IMR-90 (cell line): ENCODE data around the gene MCM8. TPM values are rescaled to one million over a fixed set of nuclear protein-coding genes. Genes with fewer than 3 reads are reported as not detected.

ENCODE experiments used
- ATAC-seq: fragments of 200-7000 bp; cut with Tn5 transposase; 2 replicates; pipeline ENCODE4 v1.9.1; 2020; ENCODE audit warnings: low read depth, mild to moderate bottlenecking, moderate library complexity
- BruUV-seq: library from RNA; stranded (reverse); fragments of 400-500 nt; replicated peaks from 2 replicates; lab custom pipeline; 2021; lab: Mats Ljungman, UMichigan
- CTCF ChIA-PET: fragments of 300-600 bp; formaldehyde crosslinking; extraction: SDS; loops from one replicate; lab custom pipeline; 2021; ENCODE audit warnings: antibody characterized with exemption; lab: Yijun Ruan, JAX
- POLR2A ChIA-PET: fragments of 300-600 bp; sonication (Branson Sonifier 250); formaldehyde crosslinking; loops from one replicate; lab custom pipeline; 2022; ENCODE audit warnings: antibody characterized with exemption; ENCODE audit not compliant: unreplicated experiment; lab: Charles Lee
- DNase-seq: peaks from one replicate; pipeline ENCODE4 v3.0.0; 2013
- H2AFZ ChIP-seq: replicated peaks from 2 replicates; pipeline ENCODE3; 2013; ENCODE audit warnings: low read length, mild to moderate bottlenecking; ENCODE audit not compliant: poor library complexity
- H2AK5ac ChIP-seq: 2 replicates; pipeline ENCODE4 v1.6.1; 2013; ENCODE audit warnings: low read depth, low read length, inconsistent platforms
- H2AK9ac ChIP-seq: replicated peaks from 2 replicates; pipeline ENCODE3; 2013; ENCODE audit warnings: mild to moderate bottlenecking, low read depth, low read length, moderate library complexity; ENCODE audit not compliant: poor library complexity
- H2BK120ac ChIP-seq: 2 replicates; pipeline ENCODE4 v1.6.1; 2013; ENCODE audit warnings: low read depth, low read length, inconsistent platforms
- H2BK15ac ChIP-seq: 3 replicates; pipeline ENCODE4 v1.6.1; 2013; ENCODE audit warnings: low read depth, low read length, inconsistent platforms
- H2BK20ac ChIP-seq: 2 replicates; pipeline ENCODE4 v1.6.1; 2013; ENCODE audit warnings: low read depth, mild to moderate bottlenecking, inconsistent platforms, low read length, moderate library complexity
- H2BK5ac ChIP-seq: 2 replicates; pipeline ENCODE4 v1.6.1; 2013; ENCODE audit warnings: mild to moderate bottlenecking, low read depth, low read length, inconsistent platforms; ENCODE audit not compliant: poor library complexity, severe bottlenecking
- H3K14ac ChIP-seq: replicated peaks from 2 replicates; pipeline ENCODE4 v1.6.1; 2013; ENCODE audit warnings: low read depth, low read length, inconsistent platforms
- H3K18ac ChIP-seq: 2 replicates; pipeline ENCODE4 v1.6.1; 2013; ENCODE audit warnings: low read depth, low read length, control low read depth
- H3K23ac ChIP-seq: 2 replicates; pipeline ENCODE4 v1.6.1; 2013; ENCODE audit warnings: low read depth, low read length, inconsistent platforms
- H3K27ac ChIP-seq: 2 replicates; pipeline ENCODE4 v1.5.1; 2013; ENCODE audit warnings: mild to moderate bottlenecking, control low read depth, low read length; ENCODE audit not compliant: insufficient read depth
- H3K27me3 ChIP-seq: 2 replicates; pipeline ENCODE4 v1.6.1; 2013; ENCODE audit warnings: low read length; ENCODE audit not compliant: control insufficient read depth, insufficient read depth
- H3K36me3 ChIP-seq: 2 replicates; pipeline ENCODE4 v1.6.1; 2013; ENCODE audit warnings: low read length, mixed read lengths; ENCODE audit not compliant: control insufficient read depth, insufficient read depth
- H3K4ac ChIP-seq: 2 replicates; pipeline ENCODE4 v1.6.1; 2013; ENCODE audit warnings: low read depth, low read length, inconsistent platforms
- H3K4me1 ChIP-seq: 2 replicates; pipeline ENCODE4 v1.6.1; 2013; ENCODE audit warnings: low read length, mixed read lengths; ENCODE audit not compliant: control insufficient read depth, insufficient read depth
- H3K4me2 ChIP-seq: 2 replicates; pipeline ENCODE4 v1.6.1; 2013; ENCODE audit warnings: low read depth, mild to moderate bottlenecking, control low read depth, low read length, moderate library complexity
- H3K4me3 ChIP-seq: 2 replicates; pipeline ENCODE4 v1.5.1; 2013; ENCODE audit warnings: low read depth, mild to moderate bottlenecking, control low read depth, low read length, moderate library complexity; ENCODE audit not compliant: insufficient read depth
- H3K56ac ChIP-seq: 2 replicates; pipeline ENCODE4 v1.6.1; 2013; ENCODE audit warnings: low read length, inconsistent platforms; ENCODE audit not compliant: insufficient read depth; ENCODE audit errors: extremely low read depth
- H3K79me1 ChIP-seq, 2 experiments: 2 replicates each; pipeline ENCODE4 v1.6.1; 2013; ENCODE audit warnings: low read length in 2 of 2, inconsistent platforms in 1 of 2, low read depth in 1 of 2
- H3K9ac ChIP-seq: 2 replicates; pipeline ENCODE4 v1.6.1; 2013; ENCODE audit warnings: low read depth, low read length, control low read depth
- H3K9me1 ChIP-seq: 2 replicates; pipeline ENCODE4 v1.6.1; 2013; ENCODE audit warnings: low read length, inconsistent platforms; ENCODE audit not compliant: insufficient read depth
- H3K9me3 ChIP-seq: 2 replicates; pipeline ENCODE4 v1.6.1; 2013; ENCODE audit warnings: low read length; ENCODE audit not compliant: control insufficient read depth, insufficient read depth
- H4K20me1 ChIP-seq: 2 replicates; pipeline ENCODE4 v1.6.1; 2013; ENCODE audit warnings: low read length, inconsistent platforms; ENCODE audit not compliant: insufficient read depth
- H4K5ac ChIP-seq: 2 replicates; pipeline ENCODE4 v1.6.1; 2013; ENCODE audit warnings: mild to moderate bottlenecking, low read depth, low read length, control low read depth
- H4K8ac ChIP-seq, 2 experiments: 2 replicates each; pipeline ENCODE4 v1.6.1; 2013; ENCODE audit warnings: low read depth in 2 of 2, low read length in 2 of 2, control low read depth in 1 of 2, inconsistent platforms in 1 of 2
- H4K91ac ChIP-seq: 2 replicates; pipeline ENCODE4 v1.6.1; 2013; ENCODE audit warnings: low read depth, low read length, inconsistent platforms; ENCODE audit not compliant: insufficient read depth
- BHLHE40 ChIP-seq: fragments of 150-350 bp; IDR thresholded peaks from 2 replicates; pipeline ENCODE4 v1.6.1; 2016; ENCODE audit warnings: mild to moderate bottlenecking, low read depth, low read length
- CEBPB ChIP-seq: IDR thresholded peaks from 2 replicates; pipeline ENCODE4 v1.6.1; 2012; ENCODE audit warnings: low read depth, low read length, improper control_type of control experiment
- CHD1 ChIP-seq: IDR thresholded peaks from 2 replicates; pipeline ENCODE4 v1.6.1; 2012; ENCODE audit warnings: low read depth, low read length, improper control_type of control experiment
- CTCF ChIP-seq: conservative IDR thresholded peaks from 2 replicates; pipeline ENCODE4 v1.5.1; 2012; ENCODE audit warnings: mild to moderate bottlenecking, low read depth, low read length, improper control_type of control experiment
- ELK1 ChIP-seq: fragments of 150-350 bp; IDR thresholded peaks from 2 replicates; pipeline ENCODE4 v1.6.1; 2016; ENCODE audit warnings: low read depth, mild to moderate bottlenecking, low read length, moderate library complexity, borderline replicate concordance
- FOS ChIP-seq: fragments of 150-350 bp; IDR thresholded peaks from 2 replicates; pipeline ENCODE4 v1.6.1; 2016; ENCODE audit warnings: low read depth, low read length
- MAFK ChIP-seq: IDR thresholded peaks from 2 replicates; pipeline ENCODE4 v1.6.1; 2012; ENCODE audit warnings: low read depth, low read length, improper control_type of control experiment
- MAZ ChIP-seq: IDR thresholded peaks from 2 replicates; pipeline ENCODE4 v1.6.1; 2012; ENCODE audit warnings: low read depth, mild to moderate bottlenecking, low read length, improper control_type of control experiment, moderate library complexity, borderline replicate concordance
- MXI1 ChIP-seq: IDR thresholded peaks from 2 replicates; pipeline ENCODE4 v1.6.1; 2012; ENCODE audit warnings: low read depth, mild to moderate bottlenecking, low read length, moderate library complexity, borderline replicate concordance
- NFE2L2 ChIP-seq: fragments of 150-350 bp; IDR thresholded peaks from 2 replicates; pipeline ENCODE4 v1.6.1; 2016; ENCODE audit warnings: low read depth, mild to moderate bottlenecking, low read length
- POLR2A ChIP-seq: IDR thresholded peaks from 2 replicates; pipeline ENCODE4 v1.6.1; 2012; ENCODE audit warnings: mild to moderate bottlenecking, low read depth, low read length
- RAD21 ChIP-seq: IDR thresholded peaks from 2 replicates; pipeline ENCODE4 v1.6.1; 2012; ENCODE audit warnings: low read length, improper control_type of control experiment
- RCOR1 ChIP-seq: IDR thresholded peaks from 2 replicates; pipeline ENCODE4 v1.6.1; 2012; ENCODE audit warnings: mild to moderate bottlenecking, low read length, improper control_type of control experiment; ENCODE audit not compliant: insufficient replicate concordance
- RFX5 ChIP-seq: IDR thresholded peaks from 2 replicates; pipeline ENCODE4 v1.8.0; 2012; ENCODE audit warnings: low read depth, mild to moderate bottlenecking, low read length, moderate library complexity
- SMC3 ChIP-seq: fragments of 150-350 bp; IDR thresholded peaks from 2 replicates; pipeline ENCODE4 v1.6.1; 2016; ENCODE audit warnings: low read depth, mild to moderate bottlenecking, antibody characterized with exemption, low read length, moderate library complexity
- USF2 ChIP-seq: fragments of 150-350 bp; IDR thresholded peaks from 2 replicates; pipeline ENCODE4 v1.6.1; 2017; ENCODE audit warnings: mild to moderate bottlenecking, antibody characterized with exemption, low read length, low read depth
- WGBS, 2 experiments: methylation state at CpG; one replicate each; pipeline versions ENCODE4 v1.1.5 to v1.1.7; 2013; ENCODE audit warnings: missing lambda C conversion rate in 2 of 2; ENCODE audit not compliant: insufficient read length in 1 of 2; ENCODE audit errors: extremely low coverage in 2 of 2; 5-methylcytosine and 5-hydroxymethylcytosine counted together
- dilution Hi-C: fragments of 300-500 bp; cut with HindIII; formaldehyde crosslinking; loops from one replicate; pipeline ENCODE4 v1.14.3; 2018; ENCODE audit warnings: low sequenced_read_pairs; ENCODE audit not compliant: unreplicated experiment
- in situ Hi-C: fragments of 300-500 bp; cut with MboI; formaldehyde crosslinking; loops from 3 replicates; pipeline ENCODE4 v1.14.3; 2019; ENCODE audit warnings: low sequenced_read_pairs, inconsistent platforms, mixed read lengths
- intact Hi-C: fragments of 100-400 bp; cut with micrococcal nuclease; formaldehyde crosslinking; loops from 2 replicates; pipeline ENCODE4 v1.10.0; 2022
- polyA plus RNA-seq, 3 experiments: library from polyadenylated mRNA; depleted of rRNA; stranded (reverse); fragments of >200 nt; gene quantifications; 2 replicates each; pipeline ENCODE4 v1.2.3, GENCODE V29; 2012; ENCODE audit warnings: low replicate concordance in 1 of 3
- total RNA-seq: library from RNA; depleted of rRNA; stranded (reverse); fragments of >200 nt; gene quantifications from 2 replicates; pipeline ENCODE4 v1.2.3, GENCODE V29; 2012

MCM8 gene
- total and polyA plus RNA-seq, 2 of the 4 experiments (the other 2 are of a cell fraction) = 4.2 to 11.5 TPM

- in situ Hi-C loops (no loop called here), dilution Hi-C loops (no loop called here), intact Hi-C loops (no loop called here)
- H3K56ac ChIP-seq = no peak overlapping the region
- H4K91ac ChIP-seq = no peak overlapping the region
- H4K5ac ChIP-seq = no peak overlapping the region
- no peak overlapping the region for H3K27ac ChIP-seq
- H3K23ac ChIP-seq = no peak overlapping the region
- H3K9ac ChIP-seq = no peak overlapping the region
- H3K36me3 ChIP-seq = no peaks in the 10 kb centered on the region
- H2BK120ac ChIP-seq = no peak overlapping the region
- 0 out of 2 replicates have a peak, but pooled peaks cover 4% of the 10 kb centered on the region for H3K9me1 ChIP-seq
- H3K4me3 ChIP-seq = no peak overlapping the region
- TF ChIP-seq BHLHE40 (no peak), MXI1 (no peak), RCOR1 (no peak), ELK1 (no peak), CEBPB (no peak), NFE2L2 (no peak), POLR2A (no peak), CTCF (no peak), CHD1 (no peak), RFX5 (no peak), MAZ (no peak), USF2 (no peak), SMC3 (no peak), FOS (no peak), MAFK (no peak), RAD21 (no peak)
- ChIA-PET POLR2A (no interaction called here), CTCF (no interaction called here)
- no peak overlapping the region for H3K4ac ChIP-seq
- no peaks in the 10 kb centered on the region for H4K20me1 ChIP-seq
- no peaks in the 10 kb centered on the region for H3K79me1 ChIP-seq
- peaks cover 19% of the 10 kb centered on the region for H3K27me3 ChIP-seq
- 40% methylated on average over 1 of the region's 5 CpGs; no CpG with 5 or more reads in 1 of the 2 experiments for WGBS, 2 experiments
- H2AFZ ChIP-seq = no peak overlapping the region
- H2BK20ac ChIP-seq = no peak overlapping the region
- no peak overlapping the region for H2AK5ac ChIP-seq
- H3K18ac ChIP-seq = no peak overlapping the region
- H2AK9ac ChIP-seq = no peak overlapping the region
- no peak overlapping the region for H2BK5ac ChIP-seq
- no peak overlapping the region for H3K14ac ChIP-seq
- H3K4me1 ChIP-seq = peaks cover 2% of the 10 kb centered on the region; the same call in 1 of the 2 replicates
- H2BK15ac ChIP-seq = no peak overlapping the region
- no peak for ATAC-seq
- DNase-seq = no peak
- BruUV-seq = no TSS peak
- no peak overlapping the region for H4K8ac ChIP-seq
- H3K9me3 ChIP-seq = no peaks in the 10 kb centered on the region
- H3K4me2 ChIP-seq = no peak overlapping the region
Observed at GRCh38 chr20:5923493-5923892, 27.0 kb upstream of the MCM8 start.
